HEK293 (cell line): ENCODE data around the gene CLDN19.
A peak's percentile ranks its signal among the peaks of the same experiment; 100 is the strongest.

Experiments
- EGR2 ChIP-seq: fragments of 450-650 bp; formaldehyde crosslinking; IDR thresholded peaks from 2 replicates; pipeline ENCODE4 v1.5.1; 2016; ENCODE audit warnings: low read depth, missing biosample characterization, missing genetic modification characterization
- GFI1B ChIP-seq: fragments of 450-650 bp; formaldehyde crosslinking; IDR thresholded peaks from 2 replicates; pipeline ENCODE4 v1.5.1; 2016; ENCODE audit warnings: missing biosample characterization, missing genetic modification characterization
- GLIS2 ChIP-seq: fragments of 450-650 bp; formaldehyde crosslinking; IDR thresholded peaks from 2 replicates; pipeline ENCODE4 v1.5.1; 2016; ENCODE audit warnings: missing biosample characterization, missing genetic modification characterization
- HOXA7 ChIP-seq: sonication (generic); formaldehyde crosslinking; IDR thresholded peaks from 2 replicates; pipeline ENCODE4 v1.8.1; 2022; ENCODE audit warnings: missing genetic modification reagents, borderline replicate concordance
- INSM2 ChIP-seq: fragments of 450-650 bp; formaldehyde crosslinking; IDR thresholded peaks from 2 replicates; pipeline ENCODE4 v1.5.1; 2016; ENCODE audit warnings: missing biosample characterization, missing genetic modification characterization
- KLF9 ChIP-seq: fragments of 450-650 bp; formaldehyde crosslinking; IDR thresholded peaks from 2 replicates; pipeline ENCODE4 v1.5.1; 2016; ENCODE audit warnings: missing biosample characterization, missing genetic modification characterization, low read depth
- REPIN1 ChIP-seq: fragments of 450-650 bp; formaldehyde crosslinking; IDR thresholded peaks from 2 replicates; pipeline ENCODE4 v1.5.1; 2017; ENCODE audit warnings: missing biosample characterization, missing genetic modification characterization, low read depth
- SP2 ChIP-seq: fragments of 450-650 bp; formaldehyde crosslinking; IDR thresholded peaks from 2 replicates; pipeline ENCODE4 v1.5.1; 2016; ENCODE audit warnings: missing biosample characterization, missing genetic modification characterization
- SP3 ChIP-seq: fragments of 450-650 bp; formaldehyde crosslinking; IDR thresholded peaks from 2 replicates; pipeline ENCODE4 v1.5.1; 2016; ENCODE audit warnings: missing biosample characterization, missing genetic modification characterization
- ZNF133 ChIP-seq: fragments of 450-650 bp; formaldehyde crosslinking; IDR thresholded peaks from 2 replicates; pipeline ENCODE4 v1.5.1; 2016; ENCODE audit warnings: missing biosample characterization, missing genetic modification characterization
- ZNF169 ChIP-seq: fragments of 450-650 bp; formaldehyde crosslinking; IDR thresholded peaks from 2 replicates; pipeline ENCODE4 v1.5.1; 2016; ENCODE audit warnings: missing biosample characterization, missing genetic modification characterization
- ZNF174 ChIP-seq: fragments of 450-650 bp; formaldehyde crosslinking; IDR thresholded peaks from 2 replicates; pipeline ENCODE4 v1.5.0; 2017; ENCODE audit warnings: missing biosample characterization, mild to moderate bottlenecking, missing genetic modification characterization
- ZNF223 ChIP-seq: fragments of 450-650 bp; formaldehyde crosslinking; IDR thresholded peaks from 2 replicates; pipeline ENCODE4 v1.5.1; 2016; ENCODE audit warnings: missing biosample characterization, missing genetic modification characterization
- ZNF26 ChIP-seq: fragments of 450-650 bp; formaldehyde crosslinking; IDR thresholded peaks from 2 replicates; pipeline ENCODE4 v1.5.1; 2016; ENCODE audit warnings: missing biosample characterization, missing genetic modification characterization
- ZNF302 ChIP-seq: fragments of 450-650 bp; formaldehyde crosslinking; IDR thresholded peaks from 2 replicates; pipeline ENCODE4 v1.5.1; 2016; ENCODE audit warnings: missing biosample characterization, missing genetic modification characterization, low read depth
- ZNF473 ChIP-seq: fragments of 450-650 bp; formaldehyde crosslinking; IDR thresholded peaks from 2 replicates; pipeline ENCODE4 v1.5.1; 2017; ENCODE audit warnings: missing biosample characterization, missing genetic modification characterization
- ZNF518A ChIP-seq: fragments of 450-650 bp; formaldehyde crosslinking; conservative IDR thresholded peaks from 2 replicates; pipeline ENCODE4 v1.5.1; 2016; ENCODE audit warnings: low read depth, missing biosample characterization, missing genetic modification characterization
- ZNF555 ChIP-seq: fragments of 450-650 bp; formaldehyde crosslinking; conservative IDR thresholded peaks from 2 replicates; pipeline ENCODE4 v1.5.1; 2017; ENCODE audit warnings: missing biosample characterization, mild to moderate bottlenecking, missing genetic modification characterization, inconsistent platforms
- ZNF610 ChIP-seq: fragments of 450-650 bp; formaldehyde crosslinking; IDR thresholded peaks from 2 replicates; pipeline ENCODE4 v1.5.1; 2016; ENCODE audit warnings: missing biosample characterization, missing genetic modification characterization, borderline replicate concordance
- ZNF660 ChIP-seq: fragments of 450-650 bp; IDR thresholded peaks from 2 replicates; pipeline ENCODE4 v1.5.1; 2018; ENCODE audit warnings: missing biosample characterization, mild to moderate bottlenecking, missing genetic modification characterization
- ZNF707 ChIP-seq: fragments of 450-650 bp; formaldehyde crosslinking; IDR thresholded peaks from 2 replicates; pipeline ENCODE4 v1.5.1; 2016; ENCODE audit warnings: missing biosample characterization, missing genetic modification characterization
- ZNF776 ChIP-seq: fragments of 450-650 bp; formaldehyde crosslinking; IDR thresholded peaks from 2 replicates; pipeline ENCODE4 v1.5.0; 2017; ENCODE audit warnings: missing biosample characterization, missing genetic modification characterization, borderline replicate concordance
- ZNF777 ChIP-seq: fragments of 450-650 bp; formaldehyde crosslinking; IDR thresholded peaks from 2 replicates; pipeline ENCODE4 v1.5.1; 2017; ENCODE audit warnings: missing biosample characterization, missing genetic modification characterization, borderline replicate concordance
- TF ChIP-seq, protein P1 (sequence below): fragments of 450-650 bp; formaldehyde crosslinking; IDR thresholded peaks from 2 replicates; pipeline ENCODE4 v1.5.1; 2016; ENCODE audit warnings: missing biosample characterization, missing genetic modification characterization
- TF ChIP-seq, protein P2 (sequence below): fragments of 450-650 bp; formaldehyde crosslinking; IDR thresholded peaks from 2 replicates; pipeline ENCODE4 v1.5.1; 2016; ENCODE audit warnings: missing biosample characterization, missing genetic modification characterization
- TF ChIP-seq, protein P3 (sequence below): sonication (generic); formaldehyde crosslinking; IDR thresholded peaks from 2 replicates; pipeline ENCODE4 v1.8.1; 2022; ENCODE audit warnings: mild to moderate bottlenecking, moderate library complexity, missing genetic modification reagents

CLDN19 gene

GRCh38 chr1:42766741-42767509 lies 26.9 kb upstream of the CLDN19 start, which contains the start of the genes C1orf50 and P3H1 (continued):
- TF ChIP-seq ZNF776 (tag by site-specific recombination) = no peak
- no peak for TF ChIP-seq ZNF133 (tag by site-specific recombination)
- peak; percentile 46; the same call in 1 of the 2 replicates for TF ChIP-seq INSM2 (tag by site-specific recombination)
- peak; percentile 81 for TF ChIP-seq EGR2 (tag by site-specific recombination)
- no peak for TF ChIP-seq ZNF473 (tag by site-specific recombination)
- peak; percentile 78; the same call in 1 of the 2 replicates for TF ChIP-seq REPIN1 (tag by site-specific recombination)
- TF ChIP-seq KLF9 (tag by site-specific recombination) = peak; percentile 47
- no peak for TF ChIP-seq ZNF174
- no peak for TF ChIP-seq ZNF302 (tag by site-specific recombination)
- peak; percentile 39 for TF ChIP-seq ZNF610
- no peak for TF ChIP-seq ZNF223 (tag by site-specific recombination)
- no peak for TF ChIP-seq GFI1B (tag by site-specific recombination)
- no peak for TF ChIP-seq ZNF707
- peak; percentile 94 for TF ChIP-seq SP3 (tag by site-specific recombination)
- TF ChIP-seq, protein P1, sequence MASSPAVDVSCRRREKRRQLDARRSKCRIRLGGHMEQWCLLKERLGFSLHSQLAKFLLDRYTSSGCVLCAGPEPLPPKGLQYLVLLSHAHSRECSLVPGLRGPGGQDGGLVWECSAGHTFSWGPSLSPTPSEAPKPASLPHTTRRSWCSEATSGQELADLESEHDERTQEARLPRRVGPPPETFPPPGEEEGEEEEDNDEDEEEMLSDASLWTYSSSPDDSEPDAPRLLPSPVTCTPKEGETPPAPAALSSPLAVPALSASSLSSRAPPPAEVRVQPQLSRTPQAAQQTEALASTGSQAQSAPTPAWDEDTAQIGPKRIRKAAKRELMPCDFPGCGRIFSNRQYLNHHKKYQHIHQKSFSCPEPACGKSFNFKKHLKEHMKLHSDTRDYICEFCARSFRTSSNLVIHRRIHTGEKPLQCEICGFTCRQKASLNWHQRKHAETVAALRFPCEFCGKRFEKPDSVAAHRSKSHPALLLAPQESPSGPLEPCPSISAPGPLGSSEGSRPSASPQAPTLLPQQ (tag by site-specific recombination) = peak; percentile 35; the same call in 1 of the 2 replicates
- TF ChIP-seq, protein P2, sequence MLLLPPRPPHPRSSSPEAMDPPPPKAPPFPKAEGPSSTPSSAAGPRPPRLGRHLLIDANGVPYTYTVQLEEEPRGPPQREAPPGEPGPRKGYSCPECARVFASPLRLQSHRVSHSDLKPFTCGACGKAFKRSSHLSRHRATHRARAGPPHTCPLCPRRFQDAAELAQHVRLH (tag by site-specific recombination) = 0 out of 2 replicates have a peak, but pooled peaks have one; percentile 16
- TF ChIP-seq ZNF26 (tag by site-specific recombination) = no peak
- no peak for TF ChIP-seq ZNF518A (tag by site-specific recombination)
- no peak for TF ChIP-seq HOXA7 (CRISPR knock-in tag)
- 0 out of 2 replicates have a peak, but pooled peaks have one; percentile 40 for TF ChIP-seq ZNF169
- TF ChIP-seq GLIS2 (tag by site-specific recombination) = peak; percentile 94
- no peak for TF ChIP-seq ZNF777 (tag by site-specific recombination)
- peak; percentile 99 for TF ChIP-seq SP2 (tag by site-specific recombination)
- TF ChIP-seq, protein P3, sequence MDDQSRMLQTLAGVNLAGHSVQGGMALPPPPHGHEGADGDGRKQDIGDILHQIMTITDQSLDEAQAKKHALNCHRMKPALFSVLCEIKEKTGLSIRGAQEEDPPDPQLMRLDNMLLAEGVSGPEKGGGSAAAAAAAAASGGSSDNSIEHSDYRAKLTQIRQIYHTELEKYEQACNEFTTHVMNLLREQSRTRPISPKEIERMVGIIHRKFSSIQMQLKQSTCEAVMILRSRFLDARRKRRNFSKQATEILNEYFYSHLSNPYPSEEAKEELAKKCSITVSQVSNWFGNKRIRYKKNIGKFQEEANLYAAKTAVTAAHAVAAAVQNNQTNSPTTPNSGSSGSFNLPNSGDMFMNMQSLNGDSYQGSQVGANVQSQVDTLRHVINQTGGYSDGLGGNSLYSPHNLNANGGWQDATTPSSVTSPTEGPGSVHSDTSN (CRISPR knock-in tag) = peak; percentile 73; the same call in 1 of the 2 replicates
- peak; percentile 60 for TF ChIP-seq ZNF660
- no peak for TF ChIP-seq ZNF555 (tag by site-specific recombination)
